Urinary bladder (tissue), 4 donors: ENCODE measurements around the gene SCUBE1. TPM values are rescaled to one million over a fixed set of nuclear protein-coding genes. Genes with fewer than 3 reads are reported as not detected.

Experiments used
- DNase-seq: peaks from one replicate; pipeline ENCODE4 v3.0.0-alpha.2; 2015; ENCODE audit errors: extremely low spot score
- H3K27ac ChIP-seq: one replicate; pipeline ENCODE4 v1.5.1; 2013; ENCODE audit warnings: low read depth, mild to moderate bottlenecking, moderate library complexity
- H3K36me3 ChIP-seq: one replicate; pipeline ENCODE4 v1.6.1; 2013; ENCODE audit warnings: mild to moderate bottlenecking, moderate library complexity; ENCODE audit not compliant: insufficient read depth
- H3K4me1 ChIP-seq: one replicate; pipeline ENCODE4 v1.6.1; 2013; ENCODE audit warnings: mild to moderate bottlenecking, moderate library complexity; ENCODE audit not compliant: insufficient read depth
- H3K4me3 ChIP-seq: one replicate; pipeline ENCODE4 v1.5.1; 2013; ENCODE audit warnings: low read depth, low read length
- WGBS: extraction: QIAGEN DNeasy Blood & Tissue Kit; methylation state at CpG from one replicate; pipeline ENCODE4 v1.1.7; 2013; 5-methylcytosine and 5-hydroxymethylcytosine counted together
- polyA plus RNA-seq: library from polyadenylated mRNA; stranded (reverse); fragments of 200-250 nt; gene quantifications from one replicate; pipeline ENCODE4 v1.2.3, GENCODE V29; 2013
- total RNA-seq: library from RNA; depleted of rRNA; stranded (reverse); fragments of >200 nt; gene quantifications from one replicate; pipeline ENCODE4 v1.2.3, GENCODE V29; 2014
- donor health status: healthy with polysubstance abuse.
- donor health status: healthy.

Gene SCUBE1
- total and polyA plus RNA-seq, 2 donors: 0.86 to 1.2 TPM

DNA sequence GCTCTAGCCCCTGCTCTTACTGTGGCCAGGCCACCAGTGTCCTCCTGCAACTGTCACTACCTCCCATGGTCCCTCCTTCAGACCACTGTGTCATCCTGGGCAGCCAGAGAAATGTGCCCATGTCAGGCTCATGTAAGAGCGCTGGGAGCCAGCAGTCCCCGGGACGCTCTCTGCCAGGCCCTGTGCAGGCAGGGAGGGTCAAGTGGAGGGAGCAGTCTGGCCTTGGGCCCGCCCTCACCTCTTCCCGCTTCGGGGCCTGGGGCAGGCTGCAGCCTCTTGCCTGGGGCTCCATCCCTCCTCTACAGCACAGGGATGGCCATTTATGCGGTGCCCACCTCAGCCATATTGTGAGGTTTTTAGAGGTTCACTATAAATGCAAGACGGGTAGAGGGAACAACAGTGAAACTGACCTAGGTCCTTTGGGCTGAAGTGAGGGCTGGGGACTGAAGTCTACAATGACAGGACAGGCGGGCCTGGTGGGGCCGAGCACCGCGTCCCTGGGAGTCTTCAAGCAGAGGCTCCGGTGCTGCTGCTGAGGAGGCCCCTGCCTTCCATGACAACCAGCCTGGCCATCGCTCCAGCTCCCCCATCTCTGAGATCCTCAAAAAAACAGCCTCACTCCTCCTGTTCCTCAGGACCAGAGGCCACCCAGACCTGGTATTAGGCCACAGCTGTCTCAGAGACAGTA is 101.3 kb downstream of the SCUBE1 start:
- WGBS: 89% methylated on average over 14 of the region's 14 CpGs
- H3K4me1 ChIP-seq: no peaks in the 10 kb centered on the region
- H3K4me3 ChIP-seq: no peak overlapping the region
- DNase-seq: no peak
- H3K27ac ChIP-seq: no peak overlapping the region
- no peaks in the 10 kb centered on the region for H3K36me3 ChIP-seq

DNA sequence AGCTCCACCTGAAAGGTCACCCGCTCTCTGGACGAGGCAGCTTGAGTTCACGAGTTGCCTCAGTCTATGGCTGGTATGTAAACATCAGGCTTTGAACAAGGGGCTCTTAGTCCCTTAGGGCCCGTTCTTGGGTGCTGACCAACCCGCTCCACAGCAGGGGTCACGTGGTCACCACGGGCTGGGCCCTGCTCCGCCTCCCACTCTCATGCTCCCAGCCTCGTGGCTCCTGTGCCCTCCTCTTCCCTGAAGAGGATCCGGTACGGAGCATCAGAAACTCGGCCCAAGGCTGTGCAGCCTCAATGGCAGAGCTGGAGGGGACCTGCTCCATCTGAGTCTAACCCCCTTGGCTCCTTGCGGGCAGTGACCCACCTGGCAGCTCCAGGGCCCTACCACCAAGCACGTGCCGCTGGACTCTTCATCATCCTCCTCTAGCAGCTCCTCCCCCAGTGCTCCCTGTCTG is 102.0 kb downstream of the SCUBE1 start:
- Histone ChIP-seq H3K27ac (no peak overlapping the region), H3K36me3 (no peaks in the 10 kb centered on the region), H3K4me3 (no peak overlapping the region), H3K4me1 (no peaks in the 10 kb centered on the region)
- WGBS: 85% methylated on average over 15 of the region's 15 CpGs
- DNase-seq: no peak

DNA sequence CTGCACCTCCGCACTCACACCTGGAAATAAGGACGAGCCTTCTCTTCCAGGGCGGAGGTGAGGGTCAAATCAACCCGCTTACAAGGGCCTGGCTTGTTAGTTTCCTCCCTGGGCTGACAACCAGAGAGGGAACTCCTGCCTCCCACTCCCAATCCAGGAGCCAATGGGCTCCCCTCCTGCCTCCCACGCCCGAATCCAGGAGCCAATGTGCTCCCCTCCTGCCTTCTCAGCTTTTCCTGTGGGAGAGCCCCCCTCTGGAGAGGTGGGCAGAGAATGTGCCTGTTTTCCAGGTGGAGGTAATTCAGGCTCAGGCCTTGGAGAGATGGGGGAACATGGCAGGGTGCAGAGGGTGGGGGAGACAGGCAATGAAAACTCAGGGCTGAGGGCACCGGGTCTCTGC is 102.6 kb downstream of the SCUBE1 start:
- Histone ChIP-seq H3K36me3 (no peaks in the 10 kb centered on the region), H3K4me3 (no peak overlapping the region), H3K4me1 (no peaks in the 10 kb centered on the region), H3K27ac (no peak overlapping the region)
- 83% methylated on average over 7 of the region's 7 CpGs for WGBS
- DNase-seq: no peak

DNA sequence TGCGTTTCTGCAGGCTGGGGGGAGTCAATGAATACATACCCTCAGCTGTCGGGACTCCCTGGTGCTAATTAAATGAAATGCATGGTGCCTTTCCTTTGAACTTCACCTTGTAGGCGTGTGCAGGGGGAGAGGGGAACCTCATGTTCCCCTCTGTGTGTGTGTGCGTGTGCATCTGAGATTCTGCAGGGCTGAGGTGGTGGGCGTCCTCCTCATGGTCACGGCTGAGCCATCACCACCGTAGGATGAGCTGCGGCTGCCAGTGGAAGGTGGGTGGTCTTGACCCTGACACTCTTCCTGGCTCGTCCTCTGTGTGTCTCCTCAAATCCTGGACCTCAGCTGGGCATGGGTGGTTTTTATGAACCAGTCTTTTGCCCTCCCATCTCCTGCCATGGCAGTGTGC is 103.2 kb downstream of the SCUBE1 start:
- no peak overlapping the region for H3K27ac ChIP-seq
- 47% methylated on average over 9 of the region's 9 CpGs for WGBS
- H3K36me3 ChIP-seq: no peaks in the 10 kb centered on the region
- H3K4me1 ChIP-seq: no peaks in the 10 kb centered on the region
- no peak overlapping the region for H3K4me3 ChIP-seq
- DNase-seq: no peak

DNA sequence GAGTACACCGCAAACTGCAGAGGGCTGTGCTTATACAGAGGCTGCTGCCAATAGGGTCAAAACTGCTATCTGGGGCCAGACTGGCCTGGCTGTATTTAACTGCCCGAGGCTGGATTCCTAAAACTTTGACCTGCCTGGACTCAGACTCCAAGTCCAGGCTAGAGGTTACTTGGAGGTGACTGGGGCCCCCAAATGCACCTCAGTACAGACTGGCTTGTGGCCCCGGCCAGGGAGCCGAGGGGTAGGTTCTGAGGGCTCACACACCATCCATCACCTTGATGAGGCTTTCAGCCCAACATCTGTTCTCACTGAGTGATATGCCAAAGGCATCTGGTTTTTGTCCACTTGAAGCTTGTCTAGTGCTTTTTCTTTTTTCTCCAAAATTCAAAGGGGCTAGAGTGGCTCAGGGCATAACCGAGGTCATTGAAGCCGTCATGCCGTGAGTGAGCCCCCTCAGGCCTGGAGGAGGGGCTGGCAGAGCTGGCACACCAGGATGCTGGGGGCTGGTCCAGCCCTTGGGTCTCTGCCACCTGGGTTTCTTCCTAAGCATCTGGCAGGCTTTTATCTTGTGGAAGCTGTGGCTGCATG is 103.9 kb downstream of the SCUBE1 start:
- 21% methylated on average over 7 of the region's 7 CpGs for WGBS
- Histone ChIP-seq H3K36me3 (no peaks in the 10 kb centered on the region), H3K27ac (no peak overlapping the region), H3K4me3 (no peak overlapping the region), H3K4me1 (no peaks in the 10 kb centered on the region)
- DNase-seq: no peak

DNA sequence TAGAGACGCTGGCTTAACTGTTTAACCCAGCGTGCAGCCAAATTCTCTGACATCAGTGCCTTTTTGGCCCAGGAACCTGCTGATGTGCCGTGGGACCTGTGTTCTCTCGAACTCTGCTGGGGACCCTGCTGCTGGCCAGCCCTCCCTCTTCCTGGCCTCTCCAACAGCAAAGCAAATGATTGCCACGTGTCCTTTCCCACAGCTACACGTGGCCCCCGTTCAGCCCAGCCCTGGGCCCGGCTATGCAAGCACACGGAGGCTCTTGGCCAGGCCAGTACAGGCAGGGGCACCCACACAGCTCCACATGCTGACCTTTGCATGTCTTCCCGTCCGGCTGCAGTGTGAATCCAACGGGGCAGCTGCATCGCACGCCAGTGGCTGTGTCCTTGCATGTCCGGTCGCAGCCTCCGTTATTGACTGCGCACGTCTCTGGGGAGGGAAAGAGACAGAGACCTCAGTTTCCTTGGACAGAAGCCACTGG is 104.6 kb downstream of the SCUBE1 start:
- Histone ChIP-seq H3K4me3 (no peak overlapping the region), H3K27ac (no peak overlapping the region), H3K36me3 (no peaks in the 10 kb centered on the region), H3K4me1 (no peaks in the 10 kb centered on the region)
- 64% methylated on average over 19 of the region's 19 CpGs for WGBS
- DNase-seq: no peak

DNA sequence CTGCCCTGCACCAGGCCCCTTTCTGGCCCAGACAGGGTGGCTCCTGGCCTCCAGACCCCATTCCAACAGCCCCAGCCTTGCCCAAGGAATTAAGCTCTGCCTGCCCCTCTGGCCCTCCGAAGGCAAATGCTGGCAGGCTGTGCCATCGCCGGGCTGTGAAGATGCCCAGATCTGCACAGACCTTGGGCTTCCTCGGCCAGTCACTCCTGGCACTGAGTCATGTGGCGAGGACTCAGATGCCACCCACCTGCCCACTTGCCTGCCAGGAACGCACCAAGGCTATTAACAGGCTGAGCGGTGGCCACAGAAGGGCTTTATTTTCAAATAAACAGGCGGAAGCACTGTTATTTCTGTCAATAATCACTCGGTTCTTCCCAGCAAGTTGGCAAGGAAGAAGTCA is 105.9 kb downstream of the SCUBE1 start:
- no peak for DNase-seq
- no peak overlapping the region for H3K4me3 ChIP-seq
- 78% methylated on average over 9 of the region's 9 CpGs for WGBS
- no peaks in the 10 kb centered on the region for H3K4me1 ChIP-seq
- no peak overlapping the region for H3K27ac ChIP-seq
- no peaks in the 10 kb centered on the region for H3K36me3 ChIP-seq

DNA sequence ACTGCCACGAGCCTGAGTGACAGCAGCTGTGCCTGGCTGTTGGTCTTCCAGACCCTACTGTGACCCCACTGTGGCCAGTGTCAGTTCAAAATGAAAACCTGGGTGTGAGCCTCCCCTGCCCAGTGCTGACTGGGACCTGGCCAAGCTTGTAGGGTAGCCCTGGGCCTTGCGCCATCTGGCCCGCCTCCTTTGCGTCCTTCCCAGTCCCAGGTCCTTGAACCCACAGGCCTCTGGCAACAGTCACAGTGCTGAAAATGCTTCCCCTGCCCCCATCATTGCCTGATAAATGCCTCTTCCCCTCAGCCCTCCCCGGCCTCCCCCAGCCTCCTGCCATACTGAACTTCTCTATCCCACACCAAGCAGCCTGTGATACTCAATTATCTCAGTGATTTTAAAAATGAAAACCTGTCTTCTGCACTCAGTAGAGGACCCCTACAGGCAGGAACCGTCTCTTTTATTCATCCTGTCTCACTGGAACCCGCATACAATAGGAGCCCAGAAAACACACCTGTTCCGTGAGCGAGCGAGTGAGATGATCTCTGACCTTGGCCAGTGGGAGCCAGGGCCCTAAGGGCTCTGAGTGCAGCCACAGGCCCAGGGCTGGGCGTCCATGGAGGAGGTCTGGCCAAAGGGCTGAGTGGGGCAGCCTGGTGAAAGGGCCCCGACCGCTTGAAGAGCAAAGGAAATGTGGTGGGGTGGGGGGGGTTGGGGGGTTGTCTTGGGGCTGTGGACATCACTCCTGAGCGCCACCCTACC is 106.6 kb downstream of the SCUBE1 start:
- 78% methylated on average over 14 of the region's 14 CpGs for WGBS
- no peak overlapping the region for H3K27ac ChIP-seq
- no peak overlapping the region for H3K4me3 ChIP-seq
- DNase-seq: no peak
- no peaks in the 10 kb centered on the region for H3K36me3 ChIP-seq
- no peaks in the 10 kb centered on the region for H3K4me1 ChIP-seq

DNA sequence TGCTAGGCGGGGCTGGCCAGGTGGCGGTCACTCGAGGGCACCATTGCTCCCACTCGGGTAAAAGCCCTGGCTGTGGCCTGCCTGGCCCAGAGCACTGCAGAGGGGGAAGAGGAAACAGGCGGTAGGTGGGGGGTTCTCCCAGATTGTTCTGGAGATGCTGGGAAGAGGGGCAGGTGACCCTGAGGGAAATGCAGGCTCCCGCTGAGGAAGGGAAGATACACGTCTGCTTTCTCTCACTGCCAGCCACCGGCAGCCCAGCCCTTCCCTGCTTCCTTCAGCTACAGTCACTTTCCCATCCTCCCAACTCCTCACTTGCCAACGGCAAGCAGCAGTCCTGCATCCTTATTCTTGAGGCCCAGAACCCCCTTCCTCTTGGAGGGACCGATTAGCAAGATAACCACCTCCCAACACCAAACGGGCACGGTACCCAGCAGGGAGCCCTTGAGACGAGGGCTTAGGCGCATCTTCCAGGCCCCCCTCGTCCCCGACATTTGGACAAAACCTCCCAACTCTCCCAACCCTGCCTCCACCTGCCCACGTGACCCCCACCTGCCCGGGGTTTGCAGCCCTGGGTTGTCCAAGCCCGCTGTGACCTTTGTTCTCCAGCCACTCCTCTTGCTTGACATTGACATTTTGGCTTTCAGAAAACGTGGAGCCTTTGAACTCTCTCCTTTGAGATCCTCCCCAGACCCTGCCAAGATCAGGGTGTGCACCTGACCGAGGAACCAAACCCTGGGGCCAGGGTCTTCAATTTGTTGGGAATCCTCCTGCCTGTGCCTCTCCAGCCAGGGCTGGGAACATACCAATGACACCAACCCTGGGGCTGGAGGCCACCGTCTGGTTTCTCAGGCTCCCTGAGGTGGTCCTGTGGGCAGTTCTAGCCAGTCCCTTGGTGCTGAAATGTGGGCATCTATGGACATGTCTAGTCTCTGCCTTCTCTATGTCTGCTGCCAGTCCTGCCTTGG is 107.4 kb downstream of the SCUBE1 start:
- no peak for DNase-seq
- Histone ChIP-seq H3K36me3 (no peaks in the 10 kb centered on the region), H3K4me3 (no peak overlapping the region), H3K4me1 (no peaks in the 10 kb centered on the region), H3K27ac (no peak overlapping the region)
- 74% methylated on average over 22 of the region's 22 CpGs for WGBS

DNA sequence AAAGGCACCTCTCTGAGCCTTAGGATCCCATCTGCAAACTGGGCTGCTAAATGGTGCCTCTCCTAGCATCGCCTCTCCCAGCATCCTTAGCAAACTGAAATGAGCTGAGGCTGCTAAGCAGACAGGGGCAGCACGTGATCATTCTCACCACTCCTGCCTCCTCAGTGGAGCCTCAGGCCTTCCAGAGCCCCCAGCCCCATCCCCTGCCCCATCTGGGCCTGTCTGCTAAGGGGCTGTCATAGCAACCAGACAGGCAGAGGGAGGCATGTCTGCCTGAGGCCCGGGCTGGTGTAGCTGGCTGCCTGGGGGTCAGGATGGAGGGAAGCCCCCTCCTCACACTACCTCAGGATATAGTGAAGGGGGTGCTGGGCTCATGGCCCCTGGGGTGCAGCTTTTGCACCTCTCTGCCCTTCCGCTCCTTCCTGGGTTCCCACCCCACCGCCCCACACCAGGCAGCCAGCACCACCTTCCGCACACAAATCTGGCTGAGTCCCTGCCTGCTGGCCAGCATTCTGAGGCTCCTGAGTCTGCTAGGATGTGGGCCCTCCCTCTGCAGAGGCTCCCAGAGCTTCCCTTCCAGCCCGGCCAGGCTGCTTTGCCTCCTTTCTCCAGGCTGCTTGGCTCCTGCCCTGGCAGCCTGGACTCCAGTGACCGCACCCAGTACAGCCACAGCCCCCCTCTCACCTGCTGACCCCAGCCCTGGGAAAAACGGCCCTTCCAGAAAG is 108.7 kb downstream of the SCUBE1 start:
- Histone ChIP-seq H3K36me3 (no peaks in the 10 kb centered on the region), H3K27ac (no peak overlapping the region), H3K4me3 (no peak overlapping the region), H3K4me1 (no peaks in the 10 kb centered on the region)
- 60% methylated on average over 9 of the region's 9 CpGs for WGBS
- DNase-seq: no peak

DNA sequence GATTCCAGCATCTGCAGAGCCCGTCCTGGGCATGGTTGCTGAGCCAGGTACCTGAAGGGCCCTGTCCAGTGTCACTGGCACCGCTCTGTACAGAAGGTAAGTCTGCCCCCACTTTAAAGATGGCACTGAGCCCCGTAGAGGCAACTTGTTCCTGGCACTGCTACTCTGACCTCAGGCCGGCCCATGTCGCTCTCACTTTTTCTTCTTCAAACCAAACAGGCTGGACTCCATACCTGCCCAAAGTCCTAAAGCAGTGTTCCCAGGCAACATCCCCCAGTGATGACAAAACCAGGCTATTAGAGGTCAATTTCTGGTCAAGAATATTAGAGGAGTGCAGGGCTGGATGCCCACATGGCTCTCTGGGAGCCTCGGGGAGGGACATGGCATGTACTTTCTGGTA is 109.6 kb downstream of the SCUBE1 start:
- 82% methylated on average over 6 of the region's 6 CpGs for WGBS
- DNase-seq: no peak
- Histone ChIP-seq H3K4me3 (no peak overlapping the region), H3K36me3 (no peaks in the 10 kb centered on the region), H3K4me1 (no peaks in the 10 kb centered on the region), H3K27ac (no peak overlapping the region)

DNA sequence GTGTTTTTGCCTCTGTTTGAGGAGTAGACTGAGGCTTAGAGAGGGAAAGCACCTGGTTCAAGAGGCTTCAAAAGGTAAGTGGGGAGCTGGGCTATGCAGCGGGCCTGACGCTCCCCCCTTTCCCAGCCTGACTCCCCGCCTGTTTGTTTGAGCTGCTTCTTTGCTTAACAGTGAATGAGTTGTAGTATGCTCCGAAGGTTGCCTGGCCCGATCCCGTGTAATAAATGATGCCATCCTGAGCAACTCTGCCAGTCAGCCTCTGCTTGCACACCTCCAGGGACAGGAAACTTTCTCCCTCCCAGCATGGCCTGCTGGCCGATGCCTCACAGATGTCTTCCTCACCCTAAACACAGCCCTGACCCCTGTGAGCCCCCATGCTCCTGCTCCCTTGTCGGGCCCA is 110.7 kb downstream of the SCUBE1 start:
- no peak overlapping the region for H3K27ac ChIP-seq
- no peaks in the 10 kb centered on the region for H3K36me3 ChIP-seq
- no peak for DNase-seq
- H3K4me3 ChIP-seq: no peak overlapping the region
- no peaks in the 10 kb centered on the region for H3K4me1 ChIP-seq
- 86% methylated on average over 8 of the region's 8 CpGs for WGBS

DNA sequence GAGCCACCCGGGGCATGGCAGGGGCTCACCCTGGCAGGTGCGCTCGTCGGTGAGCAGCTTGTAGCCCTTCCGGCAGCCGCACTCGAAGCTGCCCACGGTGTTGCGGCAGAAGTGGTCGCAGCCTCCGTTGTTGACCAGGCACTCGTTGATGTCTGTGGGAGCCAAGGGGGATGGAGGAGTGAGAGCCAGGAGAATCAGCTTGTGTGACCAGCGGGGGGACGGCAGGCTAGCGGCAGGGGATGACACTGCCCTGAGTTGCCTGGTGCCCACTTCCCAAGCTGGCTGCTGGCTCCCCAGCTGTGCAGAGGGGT is 111.5 kb downstream of the SCUBE1 start:
- H3K36me3 ChIP-seq: no peaks in the 10 kb centered on the region
- 72% methylated on average over 15 of the region's 15 CpGs for WGBS

More for the DNA sequence above, 111.5 kb downstream of the SCUBE1 start:
- DNase-seq: no peak
- H3K4me3 ChIP-seq: no peak overlapping the region
- H3K4me1 ChIP-seq: no peaks in the 10 kb centered on the region
- H3K27ac ChIP-seq: no peak overlapping the region
